HCEC 1CT (cell line): ENCODE data around the gene CFAP97.

ENCODE experiments used
- DNase-seq: peaks from one replicate; pipeline ENCODE4 v3.0.0-alpha.2; 2017

The CFAP97 gene

DNA sequence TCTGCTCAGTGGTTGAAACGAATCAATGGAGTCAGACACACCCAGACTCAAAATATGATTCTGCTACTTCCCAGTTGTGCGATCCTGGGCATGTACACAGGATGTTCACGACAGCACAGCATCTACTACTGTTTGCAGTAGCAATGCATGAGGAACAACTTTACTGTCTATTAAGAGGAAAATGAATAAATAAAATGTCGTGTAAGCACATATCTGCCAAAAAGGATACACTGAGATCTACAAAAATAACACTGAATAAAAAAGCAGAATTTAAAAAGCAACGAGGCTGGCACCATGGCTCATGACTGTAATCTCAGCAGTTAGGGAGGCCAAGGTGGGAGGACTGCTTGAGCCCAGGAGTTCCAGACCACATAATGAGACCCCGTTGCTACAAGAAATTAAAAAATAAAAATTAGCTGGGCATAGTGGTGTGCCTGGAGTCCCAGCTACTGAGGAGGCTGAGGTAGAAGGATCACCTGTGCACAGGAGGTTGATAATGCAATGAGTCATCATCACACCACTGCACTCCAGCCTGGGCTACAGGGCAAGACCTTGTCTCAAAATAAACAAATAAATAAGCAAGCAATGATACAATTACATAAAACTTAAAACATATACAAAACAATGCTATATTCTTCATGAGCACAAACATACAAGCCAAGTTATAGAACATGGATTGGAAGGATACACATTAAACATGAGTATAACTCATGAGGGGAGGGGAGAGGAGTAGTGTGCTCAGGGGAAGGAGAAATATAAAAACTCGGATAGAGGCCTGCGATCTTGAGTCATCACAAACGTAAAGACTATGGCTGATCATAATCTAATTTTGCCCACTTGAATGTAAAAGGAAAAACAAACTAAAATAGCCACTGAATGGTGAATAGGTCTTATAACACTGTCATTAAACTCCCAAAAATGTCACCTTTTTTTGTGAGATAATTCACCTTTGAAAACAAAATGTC is 8.6 kb downstream of the CFAP97 start:
- DNase-seq, result no peak

DNA sequence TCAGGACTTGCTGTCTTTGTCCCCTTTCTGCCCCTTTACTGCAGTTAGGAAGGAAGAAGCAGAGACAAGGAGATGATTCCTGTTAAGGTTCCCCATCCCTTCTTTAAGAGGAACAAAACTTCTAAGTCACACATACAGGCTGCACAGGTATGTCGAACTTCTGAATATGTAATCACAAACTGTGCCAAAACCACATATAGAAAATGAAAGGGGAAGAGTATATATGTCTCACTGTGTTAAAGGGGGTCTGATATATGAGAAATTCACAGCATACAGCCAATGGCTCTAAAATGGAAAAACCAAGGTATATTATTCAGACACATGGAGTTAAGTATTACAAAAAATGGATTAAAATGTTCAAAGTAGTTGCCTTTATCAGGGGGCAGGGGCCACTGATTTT is 11.7 kb downstream of the CFAP97 start:
- DNase-seq, result no peak

DNA sequence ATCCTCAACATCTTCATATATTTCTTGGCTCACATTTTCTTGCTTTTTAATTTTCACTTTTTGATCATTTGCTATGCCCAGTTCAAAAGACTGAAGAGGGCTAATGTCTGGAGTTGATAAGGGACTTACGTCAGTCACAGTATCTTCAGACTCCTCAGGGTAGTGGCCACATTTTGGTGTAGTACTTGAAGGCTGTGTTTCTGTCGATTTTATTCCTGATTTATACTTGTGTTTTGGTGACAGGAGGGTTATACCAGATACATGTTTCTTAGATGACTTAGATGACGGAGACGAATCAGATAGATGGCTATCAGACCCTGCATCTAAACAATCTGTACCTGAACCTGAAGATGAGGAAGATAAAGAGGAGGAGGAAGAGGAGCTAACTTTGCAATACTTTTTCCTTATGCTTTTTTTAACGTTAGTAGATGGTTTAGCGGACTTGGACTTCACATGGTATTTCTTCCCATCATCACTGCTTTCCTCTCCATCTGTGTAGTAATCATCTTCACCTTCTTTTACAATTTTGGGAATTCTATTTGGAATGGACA is 13.4 kb downstream of the CFAP97 start:
- no peak for DNase-seq

- no peak for DNase-seq
Measured at GRCh38 chr4:185189606-185190305, 14.0 kb downstream of the CFAP97 start.

- no peak for DNase-seq
Measured at GRCh38 chr4:185186769-185187168, 17.0 kb downstream of the CFAP97 start.

- DNase-seq, result peak; percentile 79
Measured at GRCh38 chr4:185183622-185184281, 20.0 kb downstream of the CFAP97 start.

DNA sequence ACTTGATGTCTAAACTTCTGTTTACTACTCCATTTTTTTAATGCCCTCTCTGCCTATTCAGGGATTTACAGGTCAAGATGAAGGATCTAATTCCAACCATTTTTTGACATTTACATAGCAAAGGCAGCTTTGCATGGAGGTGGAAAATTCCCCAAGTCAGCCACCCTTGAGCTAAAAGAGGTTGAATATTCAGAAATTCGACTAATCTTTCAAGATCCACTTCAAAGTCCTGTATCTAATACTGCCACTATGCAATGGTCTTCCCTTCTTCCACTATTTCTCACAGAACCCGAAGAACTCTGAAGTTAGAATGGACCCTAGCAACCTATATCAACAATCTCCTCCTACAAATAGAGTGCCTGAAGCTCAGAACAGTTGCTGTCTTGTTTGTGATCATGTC is 21.6 kb downstream of the CFAP97 start:
- DNase-seq, result no peak

DNA sequence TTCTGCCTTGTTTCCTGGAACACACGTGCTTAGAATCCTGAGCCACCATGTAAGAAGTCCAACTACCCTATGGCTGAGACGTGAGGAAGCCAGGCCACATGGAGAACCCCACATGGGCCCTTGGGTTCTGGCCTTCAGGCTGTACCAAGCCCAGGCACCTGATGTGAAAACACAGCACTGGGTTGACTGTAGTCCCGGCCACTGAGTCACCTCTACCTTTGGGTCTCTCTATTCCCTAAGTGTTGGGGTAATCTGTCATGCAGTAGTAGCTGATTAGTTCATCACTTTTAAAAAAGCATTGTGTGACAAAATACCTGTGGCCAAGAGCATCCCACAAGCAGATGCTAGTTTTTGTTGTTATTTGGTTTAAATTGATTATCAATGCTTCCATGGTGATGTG is 24.3 kb downstream of the CFAP97 start:
- DNase-seq, result no peak

- DNase-seq, result no peak
Measured at GRCh38 chr4:185171373-185172071, 32.3 kb downstream of the CFAP97 start.

- no peak for DNase-seq
Measured at GRCh38 chr4:185167234-185167633, 36.6 kb downstream of the CFAP97 start.

- peak; percentile 7 for DNase-seq
Measured at GRCh38 chr4:185165605-185166063, 38.2 kb downstream of the CFAP97 start.

DNA sequence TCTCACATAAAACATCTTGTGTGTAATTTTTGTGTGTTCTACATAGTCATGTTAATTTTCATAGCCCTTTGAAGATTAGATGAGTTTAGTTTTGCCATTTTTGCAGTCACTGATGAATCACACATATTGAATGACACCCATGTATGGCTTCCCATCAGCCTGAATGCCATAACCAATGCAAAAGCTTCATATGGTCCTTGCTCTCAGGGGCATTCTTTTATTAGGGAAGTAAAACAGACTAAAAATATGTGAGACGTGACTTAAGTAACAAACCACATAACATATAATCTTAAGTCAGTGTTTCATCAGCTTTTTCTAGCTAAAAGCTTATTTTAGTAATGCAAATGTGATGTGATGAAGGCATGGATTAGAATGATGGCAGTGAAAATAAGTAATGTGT is 52.5 kb downstream of the CFAP97 start:
- DNase-seq, result no peak

- DNase-seq, result no peak
Measured at GRCh38 chr4:185149392-185149791, 54.4 kb downstream of the CFAP97 start.

- no peak for DNase-seq
Measured at GRCh38 chr4:185145572-185145971, 58.2 kb downstream of the CFAP97 start.

DNA sequence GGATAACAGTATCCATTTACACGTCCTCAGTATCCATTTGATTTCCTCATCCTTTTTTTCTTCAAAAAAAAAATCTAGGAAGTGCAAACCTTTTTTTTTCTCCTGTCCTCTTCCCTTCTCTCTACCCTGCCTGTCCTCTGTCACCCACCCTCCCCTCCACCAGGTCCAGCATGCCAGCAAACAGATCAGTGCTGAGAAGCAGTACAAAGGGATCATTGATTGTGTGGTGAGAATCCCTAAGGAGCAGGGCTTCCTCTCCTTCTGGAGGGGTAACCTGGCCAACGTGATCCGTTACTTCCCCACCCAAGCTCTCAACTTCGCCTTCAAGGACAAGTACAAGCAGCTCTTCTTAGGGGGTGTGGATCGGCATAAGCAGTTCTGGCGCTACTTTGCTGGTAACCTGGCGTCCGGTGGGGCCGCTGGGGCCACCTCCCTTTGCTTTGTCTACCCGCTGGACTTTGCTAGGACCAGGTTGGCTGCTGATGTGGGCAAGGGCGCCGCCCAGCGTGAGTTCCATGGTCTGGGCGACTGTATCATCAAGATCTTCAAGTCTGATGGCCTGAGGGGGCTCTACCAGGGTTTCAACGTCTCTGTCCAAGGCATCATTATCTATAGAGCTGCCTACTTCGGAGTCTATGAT is 59.1 kb downstream of the CFAP97 start:
- no peak for DNase-seq

DNA sequence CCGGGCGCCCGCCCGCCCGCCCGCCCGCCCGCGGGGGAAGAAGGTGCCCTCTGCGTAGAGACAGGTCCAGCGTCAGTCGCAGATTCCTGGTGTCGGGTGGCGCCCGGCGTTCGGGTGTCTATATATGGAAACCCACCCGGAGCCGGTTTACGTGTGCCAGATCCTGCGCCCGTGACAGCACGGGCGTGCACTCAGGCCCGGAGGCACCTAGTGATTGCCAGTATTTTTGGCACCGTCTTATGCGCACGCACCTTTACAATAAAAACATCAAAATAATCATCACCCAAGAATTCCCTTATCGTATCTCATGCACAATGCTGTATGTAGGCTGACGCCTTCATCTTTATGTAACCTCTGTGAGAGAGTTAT is 60.2 kb downstream of the CFAP97 start:
- no peak for DNase-seq

GRCh38 chr4:185142912-185143600 is 60.7 kb downstream of the CFAP97 start, which contains the start of gene SLC25A4:
SLC25A4 (plus strand) TSS chr4:185143266; CDS start chr4:185143373, 107 bp downstream.
- no peak for DNase-seq

DNA sequence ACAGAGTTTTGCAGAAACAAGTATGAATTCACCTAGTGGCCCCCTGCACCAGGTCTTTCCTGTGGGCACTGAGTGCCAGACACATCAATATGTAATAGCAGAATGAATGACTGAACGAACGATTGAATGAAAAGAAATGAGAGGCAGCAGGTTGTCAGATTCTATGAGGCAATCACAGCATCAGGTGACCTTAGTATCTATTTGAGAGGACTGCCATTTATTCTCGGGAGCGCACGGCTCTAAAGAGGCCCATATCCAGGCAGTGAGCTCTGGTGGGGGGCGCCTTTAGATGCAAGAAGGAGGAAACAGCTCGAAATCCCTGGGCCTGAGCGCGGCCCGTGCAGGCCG is 61.3 kb downstream of the CFAP97 start:
- no peak for DNase-seq

GRCh38 chr4:185141777-185142176 is 62.0 kb downstream of the CFAP97 start:
- DNase-seq, result no peak

DNA sequence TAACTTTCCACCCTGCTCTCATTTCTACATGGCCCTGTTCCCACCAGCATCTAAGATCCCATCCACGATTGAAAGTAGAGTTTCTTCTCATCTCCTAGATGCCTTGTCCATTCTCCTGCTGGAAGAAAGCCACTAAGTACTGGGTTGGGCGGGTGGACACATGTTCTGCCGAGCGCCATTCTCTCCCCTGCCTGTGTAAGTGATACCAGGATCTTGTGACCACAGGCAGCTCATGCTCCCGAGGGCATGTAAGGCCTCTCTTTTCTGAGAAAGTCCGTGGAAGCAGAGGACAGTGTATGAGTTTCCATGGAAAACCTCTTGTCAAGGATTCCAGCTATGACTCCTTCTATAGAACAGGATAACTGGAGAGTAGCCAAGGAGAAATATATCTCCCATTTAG is 64.1 kb downstream of the CFAP97 start:
- no peak for DNase-seq

DNA sequence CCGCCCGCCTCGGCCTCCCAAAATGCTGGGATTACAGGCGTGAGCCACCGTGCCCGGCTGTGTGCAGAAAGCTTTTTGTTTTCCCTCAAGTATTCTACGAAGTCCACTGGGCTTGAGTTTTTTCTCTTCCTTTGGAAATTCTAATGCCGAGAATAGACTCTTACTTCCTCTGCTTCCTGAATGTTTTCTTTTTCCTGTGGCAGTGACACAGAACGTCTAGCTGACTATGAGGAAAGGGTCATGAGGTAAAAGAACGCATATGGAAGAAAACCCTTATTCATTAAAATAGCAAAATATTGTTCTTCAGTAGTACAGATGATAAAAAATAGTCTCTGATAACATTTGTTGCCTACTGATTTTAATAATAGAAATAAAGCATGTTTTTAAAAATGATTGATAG is 65.6 kb downstream of the CFAP97 start:
- DNase-seq, result no peak
